DMS153 treated with DMSO at 0.1 percent for 48 hours (cell line): ENCODE measurements around the gene STK38L.

Source experiments
- DNase-seq: peaks from one replicate; lab custom pipeline; 2025; ENCODE audit not compliant: unreplicated experiment; lab: John Stamatoyannopoulos, UW

Gene STK38L

GRCh38 chr12:27343255-27344000, 99.3 kb downstream of the STK38L start:
- DNase-seq, result no peak

- no peak for DNase-seq
Observed at GRCh38 chr12:27344246-27344645, 100.2 kb downstream of the STK38L start.

GRCh38 chr12:27344760-27345159, 100.7 kb downstream of the STK38L start:
- DNase-seq, result no peak

- DNase-seq, result no peak
Observed at GRCh38 chr12:27345376-27345775, 101.3 kb downstream of the STK38L start.

GRCh38 chr12:27347779-27348178, 103.7 kb downstream of the STK38L start:
- DNase-seq, result no peak

- no peak for DNase-seq
Observed at GRCh38 chr12:27351476-27351875, 107.4 kb downstream of the STK38L start.

- no peak for DNase-seq
Observed at GRCh38 chr12:27355486-27355885, 111.4 kb downstream of the STK38L start.

GRCh38 chr12:27355979-27356378, 111.9 kb downstream of the STK38L start:
- no peak for DNase-seq

- no peak for DNase-seq
Observed at GRCh38 chr12:27359578-27360340, 115.7 kb downstream of the STK38L start.

GRCh38 chr12:27361372-27361771, 117.3 kb downstream of the STK38L start:
- no peak for DNase-seq

GRCh38 chr12:27366621-27367020, 122.5 kb downstream of the STK38L start:
- no peak for DNase-seq

- DNase-seq, result no peak
Observed at GRCh38 chr12:27367078-27367477, 123.0 kb downstream of the STK38L start.
